Activated T-helper 9 cell treated with anti-CD3 and anti-CD28 coated beads, Interleukin-2, amount 50 U/mL, for 16 hours (primary cell): ENCODE measurements around the gene KCNA10.

Experiments used
- DNase-seq: peaks from one replicate; pipeline ENCODE4 v3.0.0-alpha.2; 2020; ENCODE audit warnings: low read depth

The KCNA10 gene

DNA sequence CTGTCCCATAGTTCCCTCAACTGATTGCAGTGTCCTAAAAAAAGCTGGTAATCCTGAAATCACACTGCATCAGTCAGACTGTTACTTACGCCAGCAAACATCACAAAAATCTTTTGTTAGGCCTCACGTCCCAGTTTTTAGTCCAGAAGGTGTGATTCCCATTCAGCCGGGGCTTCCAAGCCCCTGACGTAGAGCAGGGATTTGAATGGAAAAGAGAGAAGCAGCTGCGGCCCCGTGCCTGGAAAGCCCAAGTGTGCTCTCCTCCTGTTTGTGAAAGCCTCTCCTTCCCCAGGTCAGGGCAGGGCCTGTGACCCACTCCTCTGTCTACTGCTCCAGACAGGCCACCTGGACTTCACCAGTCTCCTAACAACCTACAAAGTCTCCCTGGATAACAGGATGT lies 20.7 kb downstream of the KCNA10 start:
- no peak for DNase-seq

DNA sequence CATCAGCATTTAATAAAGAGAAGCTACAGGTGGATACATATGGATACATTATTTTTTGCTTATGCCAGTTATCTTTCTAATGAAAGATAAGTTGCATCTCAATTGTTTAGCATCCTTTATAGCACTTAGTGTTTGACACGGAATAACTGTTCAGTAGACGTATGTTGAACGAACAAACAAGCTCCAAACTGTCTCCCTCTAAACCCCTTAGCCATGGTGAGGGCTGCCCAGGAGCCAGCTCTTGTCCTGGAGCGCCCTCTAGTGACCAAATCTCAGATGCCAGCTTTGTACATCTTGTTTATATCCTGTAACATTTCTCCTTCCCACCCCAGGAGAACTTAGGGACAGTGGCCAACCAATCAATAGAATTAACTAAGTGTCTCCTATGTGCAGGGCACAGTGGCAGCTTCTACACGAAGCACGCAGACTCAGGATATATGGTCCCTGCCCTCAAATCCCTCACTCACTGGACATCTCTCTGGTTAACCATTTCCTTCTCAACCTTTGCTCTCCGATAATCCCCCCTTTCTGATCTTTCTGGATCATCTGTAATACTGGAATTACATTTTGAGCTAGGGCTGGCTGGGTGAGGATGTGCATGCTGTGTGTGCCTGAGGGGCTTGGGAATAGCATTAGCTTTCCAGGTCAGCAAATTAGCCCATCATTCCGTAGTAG lies 22.9 kb downstream of the KCNA10 start:
- peak; percentile 56 for DNase-seq

- no peak for DNase-seq
These were observed 24.2 kb downstream of the KCNA10 start for GRCh38 chr1:110494522-110495406.

- no peak for DNase-seq
These were observed 24.9 kb downstream of the KCNA10 start for GRCh38 chr1:110494036-110494435.

DNA sequence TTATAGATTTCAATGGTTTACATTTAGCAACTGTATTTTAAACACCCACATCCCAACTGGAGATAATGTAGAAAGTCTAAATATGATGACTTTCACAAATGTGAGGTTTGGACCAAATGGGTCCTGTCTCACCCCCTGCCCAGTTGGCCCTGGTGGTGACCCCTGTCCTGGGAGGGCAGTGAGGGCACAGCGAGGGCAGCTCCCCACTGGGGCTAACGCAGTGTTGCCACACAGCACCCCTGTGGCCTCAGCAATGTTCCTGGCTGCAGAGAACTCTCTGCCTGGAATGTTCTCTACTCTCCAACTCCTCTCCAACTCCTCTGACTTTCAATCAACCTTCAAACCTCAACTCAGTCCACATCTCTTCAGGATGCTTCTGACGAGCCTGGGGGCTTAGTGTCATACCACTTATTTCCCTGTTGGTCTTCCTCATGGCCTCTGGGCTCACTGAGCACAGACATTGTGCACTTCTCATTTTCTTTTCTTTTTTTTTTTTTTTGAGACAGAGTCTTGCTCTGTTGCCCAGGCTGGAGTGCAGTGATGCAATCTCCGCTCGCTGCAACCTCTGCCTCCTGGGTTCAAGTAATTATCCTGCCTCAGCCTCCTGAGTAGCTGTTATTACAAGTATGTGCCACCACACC lies 25.8 kb downstream of the KCNA10 start:
- no peak for DNase-seq

DNA sequence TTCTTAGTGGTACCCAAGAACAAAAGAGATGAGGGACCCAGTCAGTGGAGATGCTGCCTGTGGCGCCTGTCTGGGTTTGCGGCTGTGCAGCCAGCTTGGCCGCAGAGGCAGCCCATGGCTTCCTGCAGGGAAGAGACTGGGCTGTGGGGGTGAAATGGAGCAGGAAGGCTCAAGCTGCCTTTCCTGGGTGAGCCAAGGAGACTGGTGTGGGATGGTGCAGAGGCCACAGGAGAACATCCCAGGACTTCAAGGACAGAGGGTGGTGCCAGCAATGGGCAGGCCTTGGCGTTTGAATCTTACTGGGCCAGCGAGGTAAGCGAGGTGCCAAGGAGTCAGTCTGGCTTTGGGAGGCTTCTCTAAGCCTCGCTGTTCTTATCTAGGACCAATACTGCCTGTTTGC lies 26.4 kb downstream of the KCNA10 start:
- no peak for DNase-seq

DNA sequence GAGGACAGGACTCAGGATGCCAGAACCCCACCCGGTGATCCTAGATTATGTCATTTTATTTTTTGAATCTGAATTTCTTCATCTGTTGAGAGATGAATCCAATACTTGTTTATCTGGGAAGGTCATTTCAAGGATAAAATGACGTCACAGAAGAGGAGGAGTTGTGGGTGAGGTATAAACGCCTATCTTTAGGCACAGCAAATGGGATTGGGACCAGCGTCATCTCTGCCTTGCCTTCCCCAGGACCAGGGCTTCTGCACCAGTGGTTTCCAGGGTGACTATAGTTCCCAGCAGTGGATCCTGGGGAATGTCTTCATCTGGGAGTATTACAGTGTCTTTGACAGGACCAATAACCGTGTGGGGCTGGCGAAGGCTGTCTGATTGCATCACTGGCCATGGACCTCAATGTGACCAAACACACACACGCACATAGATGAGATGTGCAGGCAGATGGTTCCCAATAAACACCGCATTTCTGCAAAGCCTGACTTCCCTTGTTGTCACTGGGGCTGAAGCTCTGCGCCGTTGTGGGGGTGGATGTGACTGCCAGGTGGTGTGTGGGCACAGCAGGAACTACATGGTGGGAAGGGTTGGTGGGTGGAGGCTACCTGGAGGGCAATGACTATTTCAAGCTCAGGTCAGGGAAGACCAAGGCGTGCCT lies 28.1 kb downstream of the KCNA10 start:
- DNase-seq, result no peak

- no peak for DNase-seq
These were observed 28.9 kb downstream of the KCNA10 start for GRCh38 chr1:110489973-110490542.

DNA sequence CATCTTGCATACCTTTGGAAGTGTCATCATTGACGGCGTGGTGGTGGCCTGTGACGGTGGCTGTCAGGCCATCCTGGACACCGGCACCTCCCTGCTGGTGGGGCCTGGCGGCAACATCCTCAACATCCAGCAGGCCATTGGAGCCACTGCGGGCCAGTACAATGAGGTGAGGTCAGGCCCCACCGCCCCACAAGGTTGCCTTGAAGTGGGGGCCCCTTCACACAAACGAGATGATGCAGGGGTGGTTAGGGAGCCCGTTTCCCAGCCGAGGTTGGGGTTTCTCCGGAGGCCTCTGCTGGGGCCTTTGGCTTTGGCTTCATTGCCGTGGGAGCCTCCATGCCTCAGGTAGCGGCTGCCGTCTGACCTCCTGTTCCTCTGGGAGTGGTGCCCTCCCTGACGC lies 29.6 kb downstream of the KCNA10 start:
- no peak for DNase-seq

DNA sequence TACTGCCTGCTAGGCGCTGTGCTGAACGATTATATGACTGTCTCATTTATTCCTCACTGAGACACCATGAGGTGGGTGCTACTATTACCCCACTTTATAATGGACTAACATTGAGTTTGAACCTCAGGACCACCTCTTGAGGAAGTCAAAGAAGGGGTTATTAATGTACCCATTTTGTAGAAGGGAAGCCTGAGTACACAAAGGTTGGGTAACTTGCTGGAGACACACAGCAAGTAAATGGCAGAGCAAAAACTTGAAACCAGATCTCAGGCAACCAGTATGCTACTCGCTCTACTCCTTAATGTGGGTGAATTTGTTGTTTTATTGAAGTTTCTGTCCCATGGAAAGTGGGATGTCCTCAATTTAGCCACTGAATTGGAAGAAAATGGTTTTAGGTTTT lies 30.1 kb downstream of the KCNA10 start:
- DNase-seq, result no peak

- DNase-seq, result no peak
These were observed 30.8 kb downstream of the KCNA10 start for GRCh38 chr1:110488161-110488560.

DNA sequence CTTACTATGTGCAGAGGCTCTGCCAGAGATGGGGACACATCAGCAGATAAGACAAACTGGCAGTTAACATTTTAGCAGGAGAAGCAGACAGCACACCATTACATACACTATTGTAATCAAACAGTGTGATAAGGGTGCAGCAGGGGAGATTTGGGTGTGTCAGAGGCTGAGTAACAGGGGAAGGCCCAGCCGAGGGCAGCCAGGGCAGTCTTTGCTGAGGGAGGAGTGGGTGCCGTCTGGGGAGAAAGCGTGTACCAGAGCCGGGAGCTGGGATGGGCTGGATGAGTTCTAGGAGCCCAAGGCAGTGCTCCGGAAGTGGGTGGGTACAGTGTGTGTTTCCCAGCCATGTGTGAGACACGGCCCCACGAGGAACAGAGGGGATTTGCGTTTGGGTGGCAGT lies 31.2 kb downstream of the KCNA10 start:
- no peak for DNase-seq

DNA sequence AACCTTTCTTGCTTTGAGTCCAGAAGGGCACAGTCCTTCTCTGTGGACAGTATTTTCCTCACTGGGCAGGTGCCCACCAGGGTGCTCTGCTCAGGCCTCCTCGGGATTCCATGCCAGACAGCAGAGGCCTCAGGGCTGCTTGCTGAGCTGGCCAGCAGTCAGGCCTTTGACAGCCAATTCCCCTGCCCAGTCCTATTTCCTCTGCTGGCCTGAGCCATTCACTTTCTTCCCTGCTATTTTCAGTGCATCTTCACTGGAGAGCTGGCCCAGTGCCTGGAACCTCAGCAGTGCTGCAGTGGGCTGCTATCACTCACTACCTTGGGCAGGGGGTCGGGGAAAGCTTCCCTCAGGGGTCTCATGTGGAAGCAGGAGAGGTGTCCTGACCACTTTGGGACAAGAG lies 33.2 kb downstream of the KCNA10 start:
- no peak for DNase-seq

- DNase-seq, result no peak
These were observed 34.2 kb downstream of the KCNA10 start for GRCh38 chr1:110484801-110485200.

DNA sequence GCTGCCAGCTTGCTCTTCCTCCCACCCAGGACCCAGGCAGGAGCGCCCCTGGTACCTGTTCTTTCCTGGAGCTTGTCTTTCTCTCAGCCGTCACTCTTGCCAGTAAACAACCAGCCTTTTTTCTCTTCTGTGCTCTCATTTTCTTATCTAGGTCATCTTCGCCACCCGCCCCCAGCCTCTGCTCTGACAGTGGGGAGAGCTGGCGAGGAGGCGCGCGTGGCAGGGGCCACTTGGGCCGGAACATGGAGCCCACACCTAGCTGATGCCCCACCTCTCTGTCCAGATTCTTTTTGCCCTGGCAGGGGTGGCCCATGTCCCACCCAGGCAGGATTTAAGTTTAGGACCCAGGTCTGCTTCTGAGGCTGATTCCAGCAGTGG lies 35.7 kb downstream of the KCNA10 start:
- no peak for DNase-seq

GRCh38 chr1:110482662-110483307 lies 36.2 kb downstream of the KCNA10 start:
- DNase-seq, result no peak

DNA sequence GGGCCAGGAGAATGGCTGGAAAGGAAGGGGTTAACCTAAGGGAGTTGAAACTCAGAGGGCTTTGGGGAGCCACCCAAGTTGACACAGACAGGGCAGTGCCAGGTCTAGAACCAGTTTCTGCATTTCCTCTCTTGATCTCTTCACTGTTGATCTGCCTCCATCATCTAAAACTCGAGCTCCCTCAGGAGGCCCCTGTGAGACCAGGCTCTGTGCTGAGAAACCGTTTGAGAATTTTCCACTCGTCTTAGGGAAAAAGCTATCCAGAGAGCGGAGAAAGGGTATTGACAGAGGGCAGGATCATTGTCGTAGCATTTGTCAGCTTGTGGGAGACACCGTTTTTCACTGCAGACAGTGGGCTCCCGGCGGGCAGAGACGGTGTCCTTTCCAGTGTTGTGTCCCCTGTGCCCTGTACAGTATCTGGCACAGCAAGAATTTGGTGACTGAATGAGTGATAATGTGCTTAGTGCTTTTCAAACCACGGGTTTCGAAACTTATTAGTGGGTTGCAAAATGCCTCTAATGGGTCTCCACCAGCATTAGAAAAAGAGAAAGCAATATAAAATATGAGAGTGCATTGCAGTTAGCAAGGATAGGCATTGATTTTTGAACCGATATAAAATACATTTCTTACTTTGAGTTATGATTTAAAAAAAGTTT lies 36.9 kb downstream of the KCNA10 start:
- no peak for DNase-seq

DNA sequence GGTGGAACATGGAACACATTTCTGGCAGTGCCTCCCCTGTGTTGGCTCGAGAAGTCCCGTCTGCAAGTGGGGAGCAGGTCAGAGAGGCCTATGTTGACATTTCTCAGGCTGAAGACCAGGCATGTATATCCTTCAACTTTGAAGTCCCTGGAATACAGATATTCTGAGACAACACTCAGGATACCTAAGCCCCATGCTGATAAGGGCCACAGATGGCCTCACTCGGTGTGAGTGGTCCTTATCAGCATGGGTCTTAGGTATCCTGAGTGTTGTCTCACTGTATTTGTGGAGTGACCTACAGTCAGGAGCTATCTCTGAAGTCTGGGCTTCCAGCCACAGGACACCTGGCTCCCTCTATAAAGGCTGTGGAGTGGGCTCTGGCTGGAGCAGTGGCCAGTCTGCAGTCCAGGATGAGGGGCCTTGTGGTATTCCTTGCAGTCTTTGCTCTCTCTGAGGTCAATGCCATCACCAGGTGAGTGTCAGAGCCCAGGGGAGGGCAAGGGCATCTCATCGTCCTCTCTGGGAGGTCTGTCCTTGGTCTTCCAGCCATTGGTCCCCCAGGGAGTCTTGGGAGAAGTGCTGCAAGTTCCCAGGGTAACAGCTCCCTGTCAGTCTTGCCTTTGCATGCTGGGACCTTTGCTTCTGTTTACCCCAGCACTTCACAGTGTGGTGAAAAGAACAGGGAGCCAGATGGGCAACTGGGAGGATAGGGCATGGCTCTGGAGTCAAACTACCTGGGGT lies 38.4 kb downstream of the KCNA10 start:
- DNase-seq, result no peak

GRCh38 chr1:110478886-110479285 lies 40.1 kb downstream of the KCNA10 start:
- no peak for DNase-seq

GRCh38 chr1:110477967-110478640 lies 40.9 kb downstream of the KCNA10 start:
- no peak for DNase-seq
